Measurements from ENCODE around the gene FN1. TPM values are rescaled to one million over a fixed set of nuclear protein-coding genes. Genes with fewer than 3 reads are reported as not detected.

Gene FN1
- total and polyA plus RNA-seq, 11 donors, result 100 to 1,418 (median 343) TPM

GRCh38 chr2:215363461-215364156 is 72.3 kb downstream of the FN1 start:
- no peaks in the 10 kb centered on the region for H3K4me1 ChIP-seq
- no peak for DNase-seq
- H3K9me3 ChIP-seq, result no peaks in the 10 kb centered on the region
- H3K27me3 ChIP-seq, result no peaks in the 10 kb centered on the region
- intact Hi-C loops (cut with DNase I), result no loop called here
- no peak overlapping the region for H3K4me3 ChIP-seq
- peaks cover 0 to 99% (median 82%) of the 10 kb centered on the region in 9 donors for H3K36me3 ChIP-seq
- ATAC-seq, result no peak
- TF ChIP-seq CTCF (IDR thresholded peaks at IDR 0.05), result no peak
- H3K27ac ChIP-seq, result no peak overlapping the region
- WGBS, 4 donors, result 78 to 86% (median 83%) methylated on average over 2 of the region's 2 CpGs

GRCh38 chr2:215363039-215363438 is 72.8 kb downstream of the FN1 start:
- no peak overlapping the region for H3K27ac ChIP-seq
- no peak overlapping the region for H3K4me3 ChIP-seq
- intact Hi-C loops (cut with DNase I), result no loop called here
- ATAC-seq (no peak), DNase-seq (no peak)
- no peak for TF ChIP-seq CTCF (IDR thresholded peaks at IDR 0.05)
- TF ChIP-seq POLR2A (IDR thresholded peaks at IDR 0.05), result no peak
- peaks cover 0 to 93% (median 76%) of the 10 kb centered on the region in 9 donors for H3K36me3 ChIP-seq
- no peaks in the 10 kb centered on the region for H3K27me3 ChIP-seq
- 72 to 84% (median 76%) methylated on average over 2 of the region's 2 CpGs for WGBS, 4 donors
- H3K4me1 ChIP-seq, result no peaks in the 10 kb centered on the region
- H3K9me3 ChIP-seq, result no peaks in the 10 kb centered on the region

GRCh38 chr2:215362562-215362904 is 73.3 kb downstream of the FN1 start:
- Histone ChIP-seq H3K27me3 (no peaks in the 10 kb centered on the region), H3K9me3 (no peaks in the 10 kb centered on the region), H3K36me3 (peaks cover 0 to 88% (median 71%) of the 10 kb centered on the region in 9 donors), H3K27ac (no peak overlapping the region), H3K4me3 (no peak overlapping the region), H3K4me1 (no peaks in the 10 kb centered on the region)
- ATAC-seq, result no peak
- TF ChIP-seq CTCF (IDR thresholded peaks at IDR 0.05), result no peak
- TF ChIP-seq POLR2A (IDR thresholded peaks at IDR 0.05), result no peak
- intact Hi-C loops (cut with DNase I), result no loop called here
- no peak for DNase-seq
- 92 to 98% (median 98%) methylated on average over 8 of the region's 8 CpGs for WGBS, 4 donors

GRCh38 chr2:215361876-215362561 is 73.8 kb downstream of the FN1 start:
- Histone ChIP-seq H3K9me3 (no peaks in the 10 kb centered on the region), H3K27ac (no peak overlapping the region)

More at GRCh38 chr2:215361876-215362561, 73.8 kb downstream of the FN1 start:
- H3K4me3 ChIP-seq, result no peak overlapping the region
- no peaks in the 10 kb centered on the region for H3K27me3 ChIP-seq
- WGBS, 4 donors, result 75 to 85% (median 79%) methylated on average over 6 of the region's 6 CpGs
- no peak for DNase-seq
- intact Hi-C loops (cut with DNase I), result no loop called here
- ATAC-seq, result no peak
- H3K36me3 ChIP-seq, result peaks cover 0 to 83% (median 66%) of the 10 kb centered on the region in 9 donors
- no peaks in the 10 kb centered on the region for H3K4me1 ChIP-seq
- TF ChIP-seq CTCF (IDR thresholded peaks at IDR 0.05), result no peak
- no peak for TF ChIP-seq POLR2A (IDR thresholded peaks at IDR 0.05)
